Mammary epithelial cell (primary cell): Measurements from ENCODE around the gene PTX4.

Source experiments
- EZH2 ChIP-seq: IDR thresholded peaks from 2 replicates; pipeline ENCODE4 v1.6.1; 2012; ENCODE audit warnings: low read length, inconsistent platforms, borderline replicate concordance
- TF ChIP-seq, protein P1 (sequence below), 2 donors: IDR thresholded peaks in 1 of 2; conservative IDR thresholded peaks in 1 of 2; 2 replicates each; pipeline ENCODE4 v1.5.1; 2011 to 2012; ENCODE audit warnings: inconsistent platforms in 2 of 2, low read length in 2 of 2, mild to moderate bottlenecking in 2 of 2, control low read depth in 1 of 2, low read depth in 1 of 2; ENCODE audit not compliant: insufficient read depth in 1 of 2; ENCODE audit errors: extremely low read depth in 1 of 2

GRCh38 chr16:1452530-1452929 lies 36.2 kb downstream of the PTX4 start:
- TF ChIP-seq, protein P1, sequence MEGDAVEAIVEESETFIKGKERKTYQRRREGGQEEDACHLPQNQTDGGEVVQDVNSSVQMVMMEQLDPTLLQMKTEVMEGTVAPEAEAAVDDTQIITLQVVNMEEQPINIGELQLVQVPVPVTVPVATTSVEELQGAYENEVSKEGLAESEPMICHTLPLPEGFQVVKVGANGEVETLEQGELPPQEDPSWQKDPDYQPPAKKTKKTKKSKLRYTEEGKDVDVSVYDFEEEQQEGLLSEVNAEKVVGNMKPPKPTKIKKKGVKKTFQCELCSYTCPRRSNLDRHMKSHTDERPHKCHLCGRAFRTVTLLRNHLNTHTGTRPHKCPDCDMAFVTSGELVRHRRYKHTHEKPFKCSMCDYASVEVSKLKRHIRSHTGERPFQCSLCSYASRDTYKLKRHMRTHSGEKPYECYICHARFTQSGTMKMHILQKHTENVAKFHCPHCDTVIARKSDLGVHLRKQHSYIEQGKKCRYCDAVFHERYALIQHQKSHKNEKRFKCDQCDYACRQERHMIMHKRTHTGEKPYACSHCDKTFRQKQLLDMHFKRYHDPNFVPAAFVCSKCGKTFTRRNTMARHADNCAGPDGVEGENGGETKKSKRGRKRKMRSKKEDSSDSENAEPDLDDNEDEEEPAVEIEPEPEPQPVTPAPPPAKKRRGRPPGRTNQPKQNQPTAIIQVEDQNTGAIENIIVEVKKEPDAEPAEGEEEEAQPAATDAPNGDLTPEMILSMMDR (conservative IDR thresholded peaks at IDR 0.05 in 1 of 2, IDR thresholded peaks at IDR 0.05 in 1 of 2; ENCODE audit: extremely low read depth in 1 of 2, insufficient read depth in 1 of 2, low read depth in 1 of 2, low read length in 2 of 2) = no peak
- no peak for TF ChIP-seq EZH2
